HG03520 (cell line): Measurements from ENCODE around the gene FES.
"Not testable (repeated sequence)": the region's sequence is repeated elsewhere in the genome, so short reads cannot be mapped to it uniquely, and the experiment has no call there.

Experiments used
- ATAC-seq: cut with Tn5 transposase; IDR thresholded peaks from one replicate; pipeline ENCODE4 v1.9.1; 2021; ENCODE audit warnings: mild to moderate bottlenecking, moderate library complexity; ENCODE audit not compliant: unreplicated experiment

Gene FES

DNA sequence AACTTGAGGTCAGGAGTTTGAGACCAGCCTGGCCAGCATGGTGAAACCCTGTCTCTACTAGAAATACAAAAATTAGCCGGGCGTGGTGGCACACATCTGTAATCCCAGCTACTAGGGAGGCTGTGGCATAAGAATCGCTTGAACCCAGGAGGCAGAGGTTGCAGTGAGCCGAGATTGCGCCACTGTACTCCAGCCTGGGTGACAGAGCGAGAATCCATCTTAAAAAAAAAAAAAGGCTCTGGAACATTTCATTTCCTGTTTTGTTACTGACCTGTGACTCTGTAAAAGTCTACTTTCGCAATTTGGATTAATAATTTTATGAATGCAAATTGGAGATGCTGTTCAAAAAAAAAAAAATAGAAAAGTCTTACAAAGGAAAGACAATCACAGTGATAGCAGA, 43.8 kb downstream of the FES start:
- not testable (repeated sequence) for ATAC-seq

DNA sequence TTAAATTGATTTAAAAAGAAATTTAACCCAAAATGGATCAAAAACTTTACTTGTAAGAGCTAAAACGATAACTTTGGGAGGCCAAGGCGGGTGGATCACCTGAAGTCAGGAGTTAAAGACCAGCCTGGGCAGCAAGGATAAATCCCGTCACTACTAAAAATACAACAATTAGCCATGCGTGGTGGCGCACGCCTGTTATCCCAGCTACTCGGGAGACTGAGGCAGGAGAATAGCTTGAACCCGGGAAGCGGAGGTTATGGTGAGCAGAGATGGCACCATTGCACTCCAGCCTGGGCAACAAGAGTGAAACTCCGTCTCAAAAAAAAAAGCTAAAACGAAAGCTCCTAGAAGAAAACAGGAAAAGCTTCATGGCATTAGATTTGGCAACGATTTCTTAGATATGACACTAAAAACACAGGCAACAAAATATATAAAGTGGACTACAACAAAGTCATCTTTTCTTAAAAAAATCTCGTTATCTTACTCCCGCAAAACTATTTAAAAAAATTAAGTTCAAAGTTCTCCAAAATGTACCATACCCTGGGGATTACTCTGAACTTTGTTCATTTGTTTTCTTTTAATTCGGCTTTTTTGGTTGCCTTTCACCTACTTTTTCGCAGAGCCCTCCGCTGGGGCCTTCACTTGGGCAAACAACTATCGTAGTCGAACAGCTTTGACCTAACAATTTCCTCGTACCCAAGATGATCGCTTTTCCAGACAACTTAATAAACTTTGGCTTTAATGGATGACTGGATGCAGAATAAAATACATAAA, 45.1 kb downstream of the FES start:
- no peak for ATAC-seq

DNA sequence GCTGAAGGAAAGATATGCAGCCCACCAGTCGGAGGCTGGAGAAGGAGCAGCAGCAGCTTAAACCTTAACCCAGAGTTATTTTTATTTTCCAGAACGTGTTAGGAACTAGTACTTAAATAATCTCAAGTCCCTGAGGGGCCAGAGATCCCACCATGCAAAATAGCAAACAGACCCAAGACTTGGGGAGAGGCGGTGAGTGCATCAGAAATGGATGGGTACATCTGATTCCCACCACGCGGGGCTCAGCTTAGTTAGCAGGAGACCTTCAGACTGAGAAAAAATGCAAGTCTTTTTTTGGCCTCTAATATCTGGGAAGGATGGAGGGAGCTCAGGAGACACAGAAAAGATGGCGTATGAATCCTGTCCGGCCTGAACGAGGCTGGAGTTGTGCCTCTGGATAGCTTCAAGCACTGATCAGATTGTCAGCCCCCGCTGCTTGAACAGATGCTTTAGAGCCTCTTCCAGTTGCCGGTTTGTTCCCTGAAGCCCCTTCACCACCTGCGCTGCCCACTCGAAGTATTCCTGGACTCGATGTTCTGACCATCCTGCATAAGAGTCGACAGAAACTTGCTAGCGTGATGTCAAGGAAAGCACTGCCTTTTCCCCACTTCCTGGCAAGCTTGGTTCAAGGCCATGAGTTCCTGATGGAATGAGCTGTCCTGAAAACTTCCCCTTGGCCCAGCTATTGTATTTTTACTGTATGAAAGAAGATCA, 46.7 kb downstream of the FES start:
- ATAC-seq = no peak

DNA sequence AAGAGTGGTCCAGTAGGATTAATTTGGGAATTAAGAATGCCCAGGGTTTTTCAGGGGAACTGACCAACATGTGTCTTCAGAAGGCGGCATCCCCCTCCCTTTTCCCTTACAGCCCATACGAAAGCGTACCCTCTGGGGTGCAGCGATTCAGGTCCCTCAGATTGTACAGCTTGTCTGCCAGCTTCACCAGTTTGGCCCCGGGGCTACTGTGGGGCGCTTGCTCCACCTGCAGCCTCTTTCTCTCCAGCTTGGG, 47.2 kb downstream of the FES start:
- ATAC-seq = no peak

DNA sequence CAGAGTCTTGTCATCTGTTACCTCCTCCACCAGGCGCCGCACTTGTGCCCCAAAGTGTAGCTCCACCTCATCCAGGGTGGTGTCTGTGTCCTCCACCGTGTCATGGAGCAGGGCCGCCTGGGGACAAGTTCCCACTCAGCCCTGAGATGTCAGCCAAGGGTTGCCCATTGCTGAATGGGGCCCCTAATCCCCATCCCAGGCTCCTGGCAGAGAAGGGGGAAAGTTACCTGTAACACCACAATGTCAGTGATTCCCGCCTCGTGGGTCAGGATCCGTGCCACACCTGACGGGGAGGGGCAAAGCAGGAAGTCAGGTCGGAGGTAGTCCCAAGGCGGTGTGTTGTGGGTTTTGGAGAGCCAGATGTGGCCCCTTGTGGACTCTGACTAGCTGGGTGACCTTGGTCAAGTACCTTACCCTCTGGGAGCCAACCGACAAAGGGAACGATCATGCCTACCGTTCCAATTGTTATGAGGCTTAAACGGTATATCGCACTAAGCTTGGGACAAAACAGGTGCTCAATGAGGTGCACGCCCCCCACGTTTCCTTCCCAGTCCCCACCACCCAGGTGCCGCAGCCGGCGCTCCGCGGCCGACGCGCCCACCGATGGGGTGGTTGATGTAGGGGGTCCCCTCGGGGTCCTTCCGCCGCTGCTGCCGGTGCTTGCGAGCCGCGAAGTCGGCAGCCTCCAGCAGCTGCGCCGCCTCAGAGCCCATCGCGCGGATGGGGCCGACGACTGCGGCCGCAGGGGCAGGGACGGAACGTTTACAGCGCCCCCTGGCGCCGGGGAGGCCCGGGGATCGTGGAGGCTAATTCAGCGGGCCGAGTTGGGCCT, 47.7 kb downstream of the FES start, which contains the start of gene HDDC3:
Gene HDDC3, minus strand, starts transcription at position 722 of the 832 bp plus-strand sequence. Its CDS starts 9 bp downstream, at position 713.
- ATAC-seq = peak; percentile 34

DNA sequence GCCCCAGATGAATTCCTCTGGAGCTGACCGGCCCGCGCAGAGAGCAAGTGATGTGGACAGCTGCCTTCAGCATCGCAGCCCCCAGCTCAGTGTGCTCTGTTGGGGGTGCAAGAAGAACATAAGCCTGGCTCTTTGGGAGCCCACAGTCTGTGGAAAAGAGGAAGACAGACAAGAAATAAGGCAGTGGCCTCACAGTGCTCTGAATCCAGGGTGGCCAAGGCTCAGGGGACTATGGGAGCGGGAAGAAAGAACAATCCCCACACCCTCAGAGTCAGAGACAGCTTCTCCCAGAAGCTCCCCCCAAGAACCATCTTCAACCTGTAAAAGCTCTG, 48.3 kb downstream of the FES start:
- no peak for ATAC-seq

DNA sequence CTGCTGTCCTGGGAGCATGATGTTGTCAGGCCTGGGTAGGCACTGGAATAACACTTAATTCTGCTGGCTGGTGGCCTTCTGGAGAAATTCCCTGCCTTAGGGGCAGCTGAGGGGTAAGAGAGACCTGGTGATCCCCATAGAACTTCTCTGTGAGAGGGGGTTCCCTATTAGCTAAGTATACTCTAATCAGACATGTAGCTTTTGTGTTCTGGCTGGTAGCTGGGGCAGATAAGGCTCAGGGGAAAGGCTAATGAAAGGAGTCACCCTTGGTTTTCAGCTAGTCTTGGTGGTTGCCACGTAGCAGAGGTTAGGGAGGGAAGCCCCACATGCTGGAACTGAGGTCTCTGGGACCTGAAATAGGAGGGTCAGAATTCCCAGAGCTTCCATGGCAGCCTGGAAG, 49.0 kb downstream of the FES start:
- no peak for ATAC-seq

DNA sequence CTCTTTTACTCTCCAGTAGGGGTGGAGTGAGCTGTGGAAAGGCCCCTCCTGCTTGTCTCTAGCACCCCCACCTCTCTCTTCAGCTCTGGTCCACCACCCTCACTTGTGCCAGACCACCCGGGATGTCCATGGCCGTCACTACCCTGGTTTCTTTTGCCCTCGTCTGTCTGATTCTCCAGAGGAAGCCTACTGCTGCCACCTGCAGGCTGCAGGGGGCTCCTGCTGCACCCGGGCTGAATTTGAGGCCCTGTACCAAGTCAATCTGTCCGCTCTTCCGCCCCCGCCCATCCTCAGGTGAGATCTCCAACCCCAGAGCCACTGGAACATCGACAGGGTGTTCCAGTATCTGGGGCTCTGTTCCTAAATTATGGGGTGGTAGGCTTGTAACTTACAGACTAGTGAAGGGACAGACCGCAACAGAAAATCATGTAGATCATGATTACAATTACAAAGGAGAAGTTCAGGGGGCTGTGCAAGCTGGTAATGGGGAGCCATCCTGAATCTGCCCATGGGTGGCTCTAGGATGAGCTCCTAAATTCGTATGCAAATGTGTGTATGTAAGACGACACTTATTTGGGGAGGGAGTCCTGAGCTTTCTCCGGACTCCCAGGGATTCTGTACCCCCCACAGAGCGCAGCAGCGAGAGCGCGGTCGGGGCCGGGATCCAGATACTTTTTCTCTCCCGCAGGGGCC, 50.1 kb downstream of the FES start:
- peak; percentile 33 for ATAC-seq

DNA sequence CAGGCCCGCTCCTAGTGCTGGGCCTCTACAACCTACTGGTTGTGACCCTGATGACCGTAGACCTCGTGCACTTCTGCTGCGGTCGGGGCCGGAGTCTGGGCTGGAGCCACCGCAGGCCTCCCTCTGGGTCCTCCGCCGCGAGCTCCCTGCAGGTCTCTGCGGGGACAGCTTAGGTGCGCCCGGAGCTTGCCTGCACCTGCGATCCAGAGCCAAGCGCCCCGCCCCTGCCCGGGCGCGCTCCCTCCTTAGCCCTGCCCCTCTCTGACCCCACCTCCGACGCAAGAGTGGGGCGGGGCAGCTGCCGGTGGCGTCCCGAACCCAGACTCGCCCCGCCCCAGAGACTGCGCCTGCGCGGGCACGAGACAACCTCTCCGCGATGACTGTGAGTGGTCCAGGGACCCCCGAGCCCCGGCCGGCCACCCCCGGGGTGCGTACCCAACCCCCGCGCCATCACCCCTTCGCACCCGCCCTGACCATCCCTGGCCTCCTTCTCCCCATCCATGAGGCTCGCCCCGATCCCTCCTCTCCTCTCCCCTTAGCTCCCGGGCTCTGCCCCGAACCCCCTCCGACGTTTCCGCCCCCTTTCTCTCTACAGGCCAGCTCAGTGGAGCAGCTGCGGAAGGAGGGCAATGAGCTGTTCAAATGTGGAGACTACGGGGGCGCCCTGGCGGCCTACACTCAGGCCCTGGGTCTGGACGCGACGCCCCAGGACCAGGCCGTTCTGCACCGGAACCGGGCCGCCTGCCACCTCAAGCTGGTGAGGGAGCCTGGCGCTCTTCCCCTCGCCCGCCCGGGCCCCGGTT, 50.8 kb downstream of the FES start, which contains the start of gene UNC45A:
Gene UNC45A, plus strand, starts transcription at position 337 of the 803 bp plus-strand sequence. Its CDS starts 40 bp downstream, at position 377.
- ATAC-seq = peak; percentile 51

DNA sequence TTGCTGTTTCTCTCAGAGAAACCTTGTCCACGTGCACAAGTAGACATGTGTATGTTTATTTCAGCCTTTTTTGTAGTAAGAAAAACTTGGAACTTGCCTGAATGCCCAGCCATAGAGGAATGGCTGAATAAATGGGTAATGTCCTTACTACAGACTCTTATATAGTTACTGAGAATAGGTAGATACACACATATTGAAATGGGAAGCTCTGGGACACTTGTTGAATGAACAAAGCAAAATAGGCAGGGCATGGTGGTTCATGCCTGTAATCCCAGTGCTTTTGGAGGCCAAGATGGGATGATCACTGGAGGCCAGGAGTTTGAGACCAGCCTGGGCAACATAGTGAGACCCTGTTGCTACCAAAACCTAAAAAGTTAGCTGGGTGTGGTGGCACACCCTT, 52.5 kb downstream of the FES start:
- ATAC-seq = no peak

DNA sequence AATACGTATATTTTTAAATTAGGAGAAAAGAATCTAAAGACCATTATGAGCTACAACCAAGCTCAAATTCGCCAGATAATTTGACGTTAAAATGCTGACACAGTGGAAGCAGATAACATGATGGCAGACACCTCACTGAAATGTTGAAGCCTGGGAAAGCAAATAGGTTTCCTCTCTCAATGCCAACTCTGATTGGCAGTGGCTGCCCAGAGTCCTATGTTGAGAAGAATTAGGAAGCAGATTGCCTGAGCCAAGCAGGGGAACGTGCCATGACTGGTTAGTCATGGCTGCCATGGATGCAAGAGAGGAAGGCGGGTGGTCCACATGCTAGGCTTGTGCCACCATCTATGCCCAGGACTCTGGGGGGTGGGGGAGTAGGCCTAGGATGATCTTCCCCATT, 54.0 kb downstream of the FES start:
- ATAC-seq = no peak

DNA sequence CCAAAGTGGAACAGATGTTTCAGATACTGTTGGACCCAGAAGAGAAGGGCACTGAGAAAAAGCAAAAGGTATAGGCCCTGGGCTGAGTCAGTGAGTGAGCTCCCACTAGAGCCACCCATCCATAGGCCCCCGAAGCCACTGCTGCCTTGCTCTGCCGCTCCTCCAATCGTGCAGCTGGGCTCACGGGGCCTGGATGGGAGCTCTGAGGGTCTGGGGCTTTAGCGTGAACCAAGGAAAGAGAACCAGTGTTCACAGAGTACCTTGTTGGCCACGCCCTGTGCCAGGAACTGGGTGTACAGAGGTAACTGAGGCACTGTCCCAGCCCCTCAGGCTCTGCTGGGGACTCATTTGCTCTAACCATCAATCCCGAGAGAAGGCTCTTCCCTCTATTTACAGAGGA, 55.5 kb downstream of the FES start:
- no peak for ATAC-seq

DNA sequence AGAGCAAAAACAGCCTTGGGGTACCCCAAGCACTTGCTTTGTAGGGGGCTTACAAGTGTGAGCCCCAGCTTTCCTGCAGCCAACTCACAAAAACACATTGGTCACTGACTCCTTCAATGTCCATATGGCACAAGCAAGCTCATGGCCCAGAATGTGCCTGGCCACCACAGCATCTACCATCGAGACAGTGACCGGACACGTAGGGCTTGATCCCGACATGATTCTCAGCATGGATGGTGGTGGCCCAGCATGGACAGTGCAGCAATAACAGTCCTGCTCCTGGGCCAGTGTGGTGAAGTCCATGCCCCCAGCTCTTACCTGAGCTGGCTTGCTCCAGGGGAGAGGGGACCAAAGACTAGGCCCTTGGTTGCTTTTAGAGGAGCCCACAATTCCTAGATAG, 56.7 kb downstream of the FES start:
- ATAC-seq = no peak

DNA sequence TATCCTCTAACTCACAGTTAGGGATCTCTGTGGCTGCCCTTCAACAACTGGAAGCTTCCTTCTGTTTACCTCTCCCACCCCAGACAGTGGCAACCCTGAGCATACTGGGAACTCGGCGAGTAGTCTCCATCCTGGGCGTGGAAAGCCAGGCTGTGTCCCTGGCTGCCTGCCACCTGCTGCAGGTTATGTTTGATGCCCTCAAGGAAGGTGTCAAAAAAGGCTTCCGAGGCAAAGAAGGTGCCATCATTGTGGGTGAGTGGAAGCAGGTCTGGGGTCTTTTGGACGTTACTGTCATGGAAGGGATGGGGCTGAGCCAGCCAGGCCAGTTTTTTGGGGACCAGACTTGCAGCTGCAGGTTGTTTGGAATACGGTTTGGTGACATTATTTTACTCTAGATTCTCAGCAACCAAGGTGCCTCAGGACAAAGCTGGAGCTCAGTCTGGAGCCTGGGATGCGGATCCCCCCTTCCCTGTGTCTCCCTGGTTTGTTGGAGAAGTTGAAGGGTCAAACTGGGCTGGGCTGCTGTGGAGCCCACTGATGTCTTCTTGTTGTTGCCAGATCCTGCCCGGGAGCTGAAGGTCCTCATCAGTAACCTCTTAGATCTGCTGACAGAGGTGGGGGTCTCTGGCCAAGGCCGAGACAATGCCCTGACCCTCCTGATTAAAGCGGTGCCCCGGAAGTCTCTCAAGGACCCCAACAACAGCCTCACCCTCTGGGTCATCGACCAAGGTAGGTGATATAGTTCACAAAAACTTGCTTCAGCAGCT, 58.2 kb downstream of the FES start:
- no peak for ATAC-seq

DNA sequence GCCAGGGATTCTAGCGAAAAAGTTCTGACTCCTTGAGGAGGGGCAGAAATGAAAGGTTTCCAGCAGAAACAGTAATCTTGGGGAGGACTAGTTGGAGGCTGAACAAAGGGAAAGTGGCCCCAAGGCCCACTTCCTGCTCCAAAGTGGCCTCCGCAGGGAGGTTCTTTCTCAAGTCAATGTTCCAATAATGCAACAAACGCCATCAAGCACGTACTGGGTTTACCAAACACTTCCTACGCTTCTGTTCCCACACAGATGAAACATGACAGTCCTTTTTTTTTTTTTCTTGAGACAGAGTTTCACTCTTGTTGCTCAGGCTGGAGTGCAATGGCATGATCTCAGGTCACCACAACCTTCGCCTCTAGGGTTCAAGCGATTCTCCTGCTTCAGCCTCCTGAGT, 60.8 kb downstream of the FES start:
- no peak for ATAC-seq
